Endothelial cell of umbilical vein (primary cell): ENCODE data around the gene HMCN1. TPM values are rescaled to one million over a fixed set of nuclear protein-coding genes. Genes with fewer than 3 reads are reported as not detected.

Source experiments
- BruUV-seq: library from RNA; stranded (reverse); fragments of 400-500 nt; replicated peaks from 2 replicates; lab custom pipeline; 2021; lab: Mats Ljungman, UMichigan
- CTCF ChIA-PET: fragments of 300-600, 350-600 bp; sonication (Branson Sonifier 250); formaldehyde crosslinking; loops from one replicate; lab custom pipeline; 2021; ENCODE audit warnings: antibody characterized with exemption, inconsistent platforms; lab: Charles Lee
- POLR2A ChIA-PET: fragments of 300-600, 350-600 bp; sonication (Branson Sonifier 250); formaldehyde crosslinking; loops from one replicate; lab custom pipeline; 2021; ENCODE audit warnings: antibody characterized with exemption, inconsistent platforms; lab: Charles Lee
- DNase-seq: peaks from one replicate; pipeline ENCODE4 v3.0.0-alpha.2; 2011; ENCODE audit warnings: low read depth, low spot score
- FAIRE-seq: peaks from 2 replicates; lab custom pipeline; 2011; peaks lifted over from hg19 to GRCh38; lab: Jason Lieb, UNC
- H2AFZ ChIP-seq: 2 replicates; pipeline ENCODE4 v1.6.0; 2012; ENCODE audit warnings: low read depth, low read length, control low read depth, inconsistent platforms
- H3K27ac ChIP-seq: 2 replicates; pipeline ENCODE4 v1.5.1; 2011; ENCODE audit warnings: low read depth, mild to moderate bottlenecking, control low read depth, low read length, moderate library complexity; ENCODE audit not compliant: insufficient read depth
- H3K27me3 ChIP-seq, 2 experiments: 2 replicates each; pipeline versions ENCODE4 v1.6.0 to v1.6.1; 2011; ENCODE audit warnings: low read length in 2 of 2, mixed read lengths in 1 of 2; ENCODE audit not compliant: control insufficient read depth in 2 of 2, insufficient read depth in 2 of 2
- H3K36me3 ChIP-seq, 2 experiments: 2 replicates in 1 of 2; 3 replicates in 1 of 2; pipeline ENCODE4 v1.5.1; 2011; ENCODE audit warnings: low read length in 2 of 2, mild to moderate bottlenecking in 1 of 2, moderate library complexity in 1 of 2; ENCODE audit not compliant: control insufficient read depth in 2 of 2, insufficient read depth in 2 of 2; ENCODE audit errors: extremely low read depth in 1 of 2
- H3K4me1 ChIP-seq: 3 replicates; pipeline ENCODE4 v1.5.1; 2011; ENCODE audit warnings: mild to moderate bottlenecking, low read length; ENCODE audit not compliant: control insufficient read depth, insufficient read depth; ENCODE audit errors: extremely low read depth
- H3K4me2 ChIP-seq: 2 replicates; pipeline ENCODE4 v1.6.1; 2011; ENCODE audit warnings: low read length, control low read depth, mixed read lengths; ENCODE audit not compliant: insufficient read depth
- H3K4me3 ChIP-seq, 3 experiments: fragments of 200-600 bp in 1 of 3; sonication (generic), shearing (Covaris generic) in 1 of 3; replicated peaks in 1 of 3; 2 replicates each; pipeline ENCODE4 v1.5.1; 2011 to 2016; ENCODE audit warnings: control low read depth in 3 of 3, low read length in 3 of 3, mild to moderate bottlenecking in 2 of 3, inconsistent platforms in 1 of 3, low read depth in 1 of 3, moderate library complexity in 1 of 3; ENCODE audit not compliant: insufficient read depth in 1 of 3
- H3K79me2 ChIP-seq: 2 replicates; pipeline ENCODE4 v1.6.0; 2012; ENCODE audit warnings: low read length, inconsistent platforms; ENCODE audit not compliant: control insufficient read depth, insufficient read depth
- H3K9ac ChIP-seq: replicated peaks from 2 replicates; pipeline ENCODE3; 2011; ENCODE audit warnings: low read length, control low read depth; ENCODE audit not compliant: insufficient read depth; ENCODE audit errors: extremely low read depth
- H3K9me1 ChIP-seq: replicated peaks from 3 replicates; pipeline ENCODE4 v1.6.0; 2011; ENCODE audit warnings: mild to moderate bottlenecking, low read length; ENCODE audit not compliant: control insufficient read depth, insufficient read depth; ENCODE audit errors: extremely low read depth
- H3K9me3 ChIP-seq: replicated peaks from 2 replicates; pipeline ENCODE4 v1.5.1; 2012; ENCODE audit warnings: low read length, inconsistent platforms; ENCODE audit not compliant: control insufficient read depth, insufficient read depth
- H4K20me1 ChIP-seq: replicated peaks from 2 replicates; pipeline ENCODE3; 2011; ENCODE audit warnings: mild to moderate bottlenecking, low read length; ENCODE audit not compliant: control insufficient read depth, insufficient read depth; ENCODE audit errors: extremely low read depth
- CTCF ChIP-seq, 2 donors: IDR thresholded peaks; 1 replicate in 1 of 2; 2 replicates in 1 of 2; pipeline ENCODE4 v1.5.1; 2011; ENCODE audit warnings: low read length in 2 of 2, mild to moderate bottlenecking in 2 of 2, moderate library complexity in 2 of 2, control low read depth in 1 of 2, inconsistent platforms in 1 of 2, low read depth in 1 of 2; ENCODE audit not compliant: insufficient read depth in 1 of 2; ENCODE audit errors: extremely low read depth in 1 of 2
- EZH2 ChIP-seq: IDR thresholded peaks from 2 replicates; pipeline ENCODE4 v1.6.1; 2012; ENCODE audit warnings: borderline replicate concordance, low read depth, mild to moderate bottlenecking, moderate library complexity, low read length, inconsistent platforms; ENCODE audit not compliant: severe bottlenecking
- FOS ChIP-seq: IDR thresholded peaks from 2 replicates; pipeline ENCODE4 v1.6.1; 2011; ENCODE audit warnings: mild to moderate bottlenecking, low read length, moderate library complexity, borderline replicate concordance; ENCODE audit not compliant: insufficient read depth
- GATA2 ChIP-seq: IDR thresholded peaks from 2 replicates; pipeline ENCODE4 v1.7.0; 2011; ENCODE audit warnings: low read depth, mild to moderate bottlenecking, moderate library complexity, mixed read lengths, low read length; ENCODE audit not compliant: insufficient read length, insufficient read depth
- JUN ChIP-seq: IDR thresholded peaks from 2 replicates; pipeline ENCODE4 v1.6.1; 2011; ENCODE audit warnings: borderline replicate concordance, low read depth; ENCODE audit not compliant: insufficient read length, insufficient read depth
- MAX ChIP-seq: IDR thresholded peaks from 2 replicates; pipeline ENCODE4 v1.6.1; 2011; ENCODE audit not compliant: insufficient read depth, insufficient read length
- MYC ChIP-seq: IDR thresholded peaks from one replicate; pipeline ENCODE4 v1.6.1; 2011; ENCODE audit warnings: mild to moderate bottlenecking, low read depth, low read length
- POLR2A ChIP-seq: IDR thresholded peaks from 2 replicates; pipeline ENCODE4 v1.6.1; 2012; ENCODE audit warnings: low read depth, mild to moderate bottlenecking, control low read depth, low read length
- POLR2AphosphoS5 ChIP-seq: IDR thresholded peaks from 2 replicates; pipeline ENCODE4 v1.6.1; 2012; ENCODE audit warnings: low read depth, mild to moderate bottlenecking, control low read depth, low read length, moderate library complexity; ENCODE audit not compliant: insufficient read depth
- dilution Hi-C: fragments of 300-500 bp; cut with MboI; formaldehyde crosslinking; loops from one replicate; pipeline ENCODE4 v1.15.0; 2019; ENCODE audit warnings: low sequenced_read_pairs; ENCODE audit not compliant: extremely low pct_ligation_motif_present
- intact Hi-C: fragments of 100-400 bp; cut with micrococcal nuclease; formaldehyde crosslinking; loops from one replicate; pipeline ENCODE4 v1.10.0; 2022
- polyA plus RNA-seq, 4 experiments: library from polyadenylated mRNA; depleted of rRNA in 3 of 4; stranded (reverse) in 3 of 4; unstranded in 1 of 4; fragments of >200 nt; gene quantifications; 2 replicates each; pipeline versions ENCODE4 v1.2.1 to v1.2.3, GENCODE V29; 2011 to 2012; ENCODE audit warnings: missing spikeins in 1 of 4
- total RNA-seq: library from RNA; stranded (reverse); gene quantifications from 2 replicates; pipeline ENCODE4 v1.2.3, GENCODE V29; 2021

Gene HMCN1
- total and polyA plus RNA-seq, 2 donors (not counting 3 experiments of a cell fraction or from before 2014, with no cell fraction given) = 10.3 to 16.0 TPM

GRCh38 chr1:186144505-186144904, 410.3 kb downstream of the HMCN1 start:
- Histone ChIP-seq H3K9me3 (no peaks in the 10 kb centered on the region), H3K9ac (no peak overlapping the region), H2AFZ (no peak overlapping the region), H4K20me1 (no peaks in the 10 kb centered on the region), H3K4me3 (no peak overlapping the region), H3K4me1 (no peaks in the 10 kb centered on the region), H3K4me2 (no peak overlapping the region), H3K27ac (no peak overlapping the region), H3K79me2 (no peaks in the 10 kb centered on the region), H3K9me1 (no peaks in the 10 kb centered on the region), H3K36me3 (no peaks in the 10 kb centered on the region), H3K27me3 (no peaks in the 10 kb centered on the region)
- POLR2A ChIA-PET = no interaction called here
- intact Hi-C loops = no loop called here
- DNase-seq = no peak
- CTCF ChIA-PET = interaction anchor here (1.0 to 3.2 kb wide), 3 partner anchors 11 kb away, joined by 3 to 11 read pairs (median 5); no protein-coding TSS in a partner anchor
- no peak for FAIRE-seq
- dilution Hi-C loops = no loop called here
- BruUV-seq = no TSS peak
- no peak for TF ChIP-seq POLR2AphosphoS5
- TF ChIP-seq EZH2 = no peak
- no peak for TF ChIP-seq MAX
- no peak for TF ChIP-seq CTCF (IDR thresholded peaks at IDR 0.05; ENCODE audit: extremely low read depth in 1 of 2, insufficient read depth in 1 of 2, low read depth in 1 of 2, low read length in 2 of 2)
- TF ChIP-seq FOS = no peak
- TF ChIP-seq MYC = no peak
- TF ChIP-seq POLR2A = no peak
- no peak for TF ChIP-seq JUN
- TF ChIP-seq GATA2 = no peak
